Spleen (tissue), 7 donors: ENCODE results near the gene ZMIZ1.

Source experiments
- POLR2A ChIP-seq, 3 donors: fragments of 450-650 bp; IDR thresholded peaks; one replicate each; pipeline ENCODE4 v1.5.1; 2017; ENCODE audit warnings: antibody characterized with exemption in 3 of 3, mild to moderate bottlenecking in 1 of 3
- POLR2AphosphoS5 ChIP-seq, 3 donors: sonication (generic); formaldehyde crosslinking; IDR thresholded peaks; one replicate each; pipeline ENCODE4 v1.5.1; 2017; ENCODE audit warnings: antibody characterized with exemption in 3 of 3
- TF ChIP-seq, protein P1 (sequence below), 11 experiments: fragments of 200-600 bp in 7 of 11; fragments of 450-650 bp in 4 of 11; sonication (generic) in 4 of 11; IDR thresholded peaks in 8 of 11; conservative IDR thresholded peaks in 3 of 11; 1 replicate in 7 of 11; 2 replicates in 4 of 11; pipeline versions ENCODE4 v1.4.0 to v1.8.0; 2016 to 2021; ENCODE audit warnings: antibody characterized with exemption in 11 of 11, inconsistent platforms in 4 of 11, mild to moderate bottlenecking in 1 of 11
- donor health status: DM: no; HTN: no; CAD: no; lungs with moderate emphysema.
- donor health status: DM: no; HTN: no; CAD: no.
- donor health status: DM: no; HTN: no; CAD: no.

DNA sequence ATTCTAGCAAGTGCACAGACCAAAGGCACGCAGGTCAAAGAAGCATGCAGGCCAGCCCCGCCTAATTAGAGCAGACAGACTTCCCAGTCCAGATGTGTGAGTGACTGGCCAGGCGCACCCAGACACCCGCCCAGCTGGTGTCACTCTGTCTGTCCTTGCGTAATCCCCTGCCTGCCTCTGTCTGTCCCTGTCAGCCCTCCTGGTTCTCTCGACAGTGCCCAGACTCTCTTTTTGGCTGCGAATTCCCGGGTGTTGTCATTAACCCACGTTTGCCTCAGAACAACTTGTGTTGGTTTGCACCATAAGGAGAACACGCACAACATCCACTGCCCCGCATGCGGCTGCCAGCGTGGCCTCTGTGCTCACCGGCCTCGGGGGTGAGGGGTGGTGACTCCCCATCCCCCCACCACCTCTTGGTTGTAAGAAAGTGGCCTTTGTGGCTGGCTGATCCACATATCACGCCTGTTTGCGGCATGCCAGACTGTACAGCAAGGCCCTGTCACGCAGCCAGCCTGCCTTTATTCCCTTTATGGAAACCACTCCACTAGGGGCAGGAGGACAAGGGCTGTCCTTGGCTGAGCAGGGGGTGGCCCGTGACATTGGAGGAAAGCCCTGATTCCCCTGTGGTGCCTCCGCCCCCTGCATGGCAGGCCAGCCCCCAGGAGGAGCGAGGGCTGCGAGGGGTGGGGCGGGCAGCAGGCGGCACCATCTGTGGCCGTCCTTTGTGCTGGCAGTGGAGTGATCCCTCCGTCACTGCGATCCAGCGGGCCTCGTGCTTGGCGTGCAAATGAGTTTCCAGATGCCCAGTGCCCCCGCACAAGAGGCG lies 205.7 kb downstream of the ZMIZ1 start:
- TF ChIP-seq POLR2AphosphoS5 (IDR thresholded peaks at IDR 0.05) (peak; percentile 73 to 88 (median 80)), POLR2A (IDR thresholded peaks at IDR 0.05) (no peak)
- TF ChIP-seq, protein P1, sequence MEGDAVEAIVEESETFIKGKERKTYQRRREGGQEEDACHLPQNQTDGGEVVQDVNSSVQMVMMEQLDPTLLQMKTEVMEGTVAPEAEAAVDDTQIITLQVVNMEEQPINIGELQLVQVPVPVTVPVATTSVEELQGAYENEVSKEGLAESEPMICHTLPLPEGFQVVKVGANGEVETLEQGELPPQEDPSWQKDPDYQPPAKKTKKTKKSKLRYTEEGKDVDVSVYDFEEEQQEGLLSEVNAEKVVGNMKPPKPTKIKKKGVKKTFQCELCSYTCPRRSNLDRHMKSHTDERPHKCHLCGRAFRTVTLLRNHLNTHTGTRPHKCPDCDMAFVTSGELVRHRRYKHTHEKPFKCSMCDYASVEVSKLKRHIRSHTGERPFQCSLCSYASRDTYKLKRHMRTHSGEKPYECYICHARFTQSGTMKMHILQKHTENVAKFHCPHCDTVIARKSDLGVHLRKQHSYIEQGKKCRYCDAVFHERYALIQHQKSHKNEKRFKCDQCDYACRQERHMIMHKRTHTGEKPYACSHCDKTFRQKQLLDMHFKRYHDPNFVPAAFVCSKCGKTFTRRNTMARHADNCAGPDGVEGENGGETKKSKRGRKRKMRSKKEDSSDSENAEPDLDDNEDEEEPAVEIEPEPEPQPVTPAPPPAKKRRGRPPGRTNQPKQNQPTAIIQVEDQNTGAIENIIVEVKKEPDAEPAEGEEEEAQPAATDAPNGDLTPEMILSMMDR (IDR thresholded peaks at IDR 0.05 in 8 of 11, conservative IDR thresholded peaks at IDR 0.05 in 3 of 11), result peak in 7 of 11 experiments; percentile 8 to 48 (median 38)
